B cell (primary cell): ENCODE results near the gene WWTR1. TPM values are rescaled to one million over a fixed set of nuclear protein-coding genes. Genes with fewer than 3 reads are reported as not detected.

ENCODE experiments used
- ATAC-seq: fragments of 200-7000 bp; cut with Tn5 transposase; one replicate; pipeline ENCODE4 v1.10.0; 2021; ENCODE audit warnings: low read depth, mild to moderate bottlenecking, moderate number of reproducible peaks, moderate library complexity
- CTCF ChIA-PET: fragments of 350-600 bp; sonication (Branson Sonifier 250); formaldehyde crosslinking; loops from one replicate; lab custom pipeline; 2021; ENCODE audit warnings: antibody characterized with exemption, inconsistent platforms; lab: Charles Lee
- POLR2A ChIA-PET: fragments of 350-600 bp; sonication (Branson Sonifier 250); formaldehyde crosslinking; loops from one replicate; lab custom pipeline; 2021; ENCODE audit warnings: antibody characterized with exemption; lab: Charles Lee
- DNase-seq: peaks from one replicate; pipeline ENCODE4 v3.0.0; 2013
- H2AFZ ChIP-seq: 2 replicates; pipeline ENCODE4 v1.6.1; 2012; ENCODE audit warnings: mild to moderate bottlenecking, low read depth, low read length; ENCODE audit not compliant: insufficient read depth, poor library complexity, severe bottlenecking
- H3K27ac ChIP-seq, 2 donors: 1 replicate in 1 of 2; 2 replicates in 1 of 2; pipeline ENCODE4 v1.5.1; 2012 to 2013; ENCODE audit warnings: low read length in 2 of 2, mild to moderate bottlenecking in 2 of 2, moderate library complexity in 1 of 2
- H3K27me3 ChIP-seq, 4 experiments: fragments of 200-600 bp in 1 of 4; sonication (generic) in 1 of 4; replicated peaks in 1 of 4; 1 replicate in 2 of 4; 2 replicates in 2 of 4; pipeline versions ENCODE4 v1.6.1 to v1.7.0; 2013 to 2016; ENCODE audit warnings: low read length in 3 of 4, mild to moderate bottlenecking in 2 of 4, mixed read lengths in 1 of 4, moderate library complexity in 1 of 4; ENCODE audit not compliant: insufficient read depth in 4 of 4, control insufficient read depth in 3 of 4; ENCODE audit errors: control extremely low read depth in 1 of 4
- H3K36me3 ChIP-seq, 2 experiments: replicated peaks in 1 of 2; 1 replicate in 1 of 2; 2 replicates in 1 of 2; pipeline versions ENCODE4 v1.6.1 to v1.7.1; 2013; ENCODE audit warnings: low read length in 1 of 2; ENCODE audit not compliant: insufficient read depth in 2 of 2, control insufficient read depth in 1 of 2; ENCODE audit errors: control extremely low read depth in 1 of 2, extremely low read depth in 1 of 2
- H3K4me1 ChIP-seq, 2 donors: fragments of 200-600 bp in 1 of 2; sonication (generic) in 1 of 2; 1 replicate in 1 of 2; 2 replicates in 1 of 2; pipeline versions ENCODE4 v1.5.1 to v1.6.1; 2013 to 2017; ENCODE audit warnings: low read length in 2 of 2; ENCODE audit not compliant: control insufficient read depth in 2 of 2, insufficient read depth in 2 of 2
- H3K4me2 ChIP-seq: replicated peaks from 2 replicates; pipeline ENCODE3; 2012; ENCODE audit warnings: mild to moderate bottlenecking, low read depth, low read length; ENCODE audit not compliant: poor library complexity, severe bottlenecking
- H3K4me3 ChIP-seq, 5 experiments: fragments of 200-600 bp in 1 of 5; sonication (generic) in 1 of 5; 1 replicate in 3 of 5; 2 replicates in 2 of 5; pipeline versions ENCODE4 v1.5.1 to v1.7.0; 2011 to 2016; ENCODE audit warnings: low read length in 4 of 5, mild to moderate bottlenecking in 4 of 5, low read depth in 2 of 5, control low read depth in 1 of 5, moderate library complexity in 1 of 5; ENCODE audit not compliant: insufficient read depth in 1 of 5; ENCODE audit errors: control extremely low read depth in 1 of 5, extremely low read depth in 1 of 5
- H3K79me2 ChIP-seq: fragments of 200-600 bp; sonication (generic); one replicate; pipeline ENCODE4 v1.6.0; 2016; ENCODE audit warnings: low read length; ENCODE audit not compliant: control insufficient read depth, insufficient read depth
- H3K9ac ChIP-seq: fragments of 200-600 bp; sonication (generic); 2 replicates; pipeline ENCODE4 v1.6.1; 2017; ENCODE audit warnings: mild to moderate bottlenecking, low read length, moderate library complexity
- H3K9me3 ChIP-seq, 3 donors: one replicate each; pipeline versions ENCODE4 v1.6.1 to v1.7.1; 2013; ENCODE audit warnings: low read length in 2 of 3; ENCODE audit not compliant: control insufficient read depth in 2 of 3, insufficient read depth in 1 of 3; ENCODE audit errors: control extremely low read depth in 1 of 3
- H4K20me1 ChIP-seq: 2 replicates; pipeline ENCODE4 v1.6.0; 2012; ENCODE audit warnings: mild to moderate bottlenecking, low read length; ENCODE audit not compliant: insufficient read depth, control insufficient read depth, poor library complexity, severe bottlenecking
- H3K27ac Mint-ChIP-seq: one replicate; pipeline ENCODE4 v1.8.0; 2021; ENCODE audit warnings: mixed read lengths
- H3K27me3 Mint-ChIP-seq: one replicate; pipeline ENCODE4 v1.8.0; 2021; ENCODE audit warnings: mixed read lengths
- H3K4me1 Mint-ChIP-seq: one replicate; pipeline ENCODE4 v1.8.0; 2021; ENCODE audit warnings: mixed read lengths
- H3K4me3 Mint-ChIP-seq: one replicate; pipeline ENCODE4 v1.8.0; 2021; ENCODE audit warnings: mixed read lengths
- H3K9me3 Mint-ChIP-seq: one replicate; pipeline ENCODE4 v1.8.0; 2022; ENCODE audit warnings: mixed read lengths; ENCODE audit not compliant: insufficient read depth
- EZH2 ChIP-seq: IDR thresholded peaks from 2 replicates; pipeline ENCODE4 v1.6.1; 2012; ENCODE audit warnings: borderline replicate concordance, low read depth, mild to moderate bottlenecking, moderate library complexity, low read length; ENCODE audit not compliant: insufficient read depth, poor library complexity, severe bottlenecking
- WGBS: methylation state at CpG from one replicate; pipeline ENCODE4 v1.1.5; 2013; ENCODE audit warnings: missing lambda C conversion rate; ENCODE audit not compliant: insufficient coverage; 5-methylcytosine and 5-hydroxymethylcytosine counted together
- intact Hi-C: fragments of 100-400 bp; cut with micrococcal nuclease; formaldehyde crosslinking; loops from one replicate; pipeline ENCODE4 v1.10.0; 2022
- polyA plus RNA-seq: library from polyadenylated mRNA; depleted of rRNA; stranded (reverse); fragments of >200 nt; gene quantifications from 2 replicates; pipeline ENCODE4 v1.2.3, GENCODE V29; 2012
- total RNA-seq, 2 donors: library from RNA; stranded (reverse); fragments of 120-200 nt in 1 of 2; gene quantifications; 1 replicate in 1 of 2; 2 replicates in 1 of 2; pipeline versions ENCODE4 v1.2.3 to v1.2.4, GENCODE V29; 2013 to 2022
- TF ChIP-seq, protein P1 (sequence below): fragments of 200-600 bp; IDR thresholded peaks from one replicate; pipeline ENCODE4 v1.8.0; 2022; ENCODE audit warnings: antibody characterized with exemption, mild to moderate bottlenecking

WWTR1 gene
- total and polyA plus RNA-seq, 2 donors (not counting 1 experiment from before 2014, with no cell fraction given), result 0.79 to 2.3 TPM

DNA sequence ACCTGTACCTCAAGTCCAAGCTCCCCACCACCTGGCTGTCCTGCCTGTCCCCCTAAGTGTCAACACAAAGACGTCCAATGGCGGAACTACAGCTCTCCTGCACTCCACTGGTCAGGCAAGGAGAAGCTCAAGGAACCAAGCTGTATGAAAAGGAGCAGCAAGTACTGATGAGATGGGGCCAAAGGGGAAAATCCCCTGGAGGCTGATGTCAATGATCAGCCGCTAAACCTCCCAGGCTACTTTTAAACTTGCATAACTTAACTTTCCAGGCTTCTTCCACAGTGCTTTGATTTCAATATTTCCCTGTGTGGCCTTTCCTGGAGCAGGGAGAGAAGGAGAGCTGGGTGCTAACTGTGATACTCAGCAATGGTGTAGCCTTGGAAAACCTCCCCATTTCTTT lies 148.3 kb downstream of the WWTR1 start:
- DNase-seq (no peak), ATAC-seq (no peak)
- Histone ChIP-seq H3K79me2 (no peaks in the 10 kb centered on the region), H3K9ac (no peak overlapping the region), H4K20me1 (no peaks in the 10 kb centered on the region), H3K27me3 (peaks cover 0 to 3% (median 0%) of the 10 kb centered on the region in 4 experiments), H3K4me2 (no peak overlapping the region), H3K27ac (no peak overlapping the region), H2AFZ (no peak overlapping the region), H3K9me3 (no peaks in the 10 kb centered on the region), H3K4me3 (no peak overlapping the region), H3K4me1 (peaks cover 5 to 11% of the 10 kb centered on the region in 2 donors), H3K36me3 (no peaks in the 10 kb centered on the region)
- TF ChIP-seq, protein P1, sequence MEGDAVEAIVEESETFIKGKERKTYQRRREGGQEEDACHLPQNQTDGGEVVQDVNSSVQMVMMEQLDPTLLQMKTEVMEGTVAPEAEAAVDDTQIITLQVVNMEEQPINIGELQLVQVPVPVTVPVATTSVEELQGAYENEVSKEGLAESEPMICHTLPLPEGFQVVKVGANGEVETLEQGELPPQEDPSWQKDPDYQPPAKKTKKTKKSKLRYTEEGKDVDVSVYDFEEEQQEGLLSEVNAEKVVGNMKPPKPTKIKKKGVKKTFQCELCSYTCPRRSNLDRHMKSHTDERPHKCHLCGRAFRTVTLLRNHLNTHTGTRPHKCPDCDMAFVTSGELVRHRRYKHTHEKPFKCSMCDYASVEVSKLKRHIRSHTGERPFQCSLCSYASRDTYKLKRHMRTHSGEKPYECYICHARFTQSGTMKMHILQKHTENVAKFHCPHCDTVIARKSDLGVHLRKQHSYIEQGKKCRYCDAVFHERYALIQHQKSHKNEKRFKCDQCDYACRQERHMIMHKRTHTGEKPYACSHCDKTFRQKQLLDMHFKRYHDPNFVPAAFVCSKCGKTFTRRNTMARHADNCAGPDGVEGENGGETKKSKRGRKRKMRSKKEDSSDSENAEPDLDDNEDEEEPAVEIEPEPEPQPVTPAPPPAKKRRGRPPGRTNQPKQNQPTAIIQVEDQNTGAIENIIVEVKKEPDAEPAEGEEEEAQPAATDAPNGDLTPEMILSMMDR, result no peak
- TF ChIP-seq EZH2, result no peak
- no CpG with 5 or more reads among the region's 3 CpGs for WGBS
- H3K9me3 Mint-ChIP-seq, result no peaks in the 10 kb centered on the region
- no peak overlapping the region for H3K27ac Mint-ChIP-seq
- intact Hi-C loops, result no loop called here
- peaks cover 14% of the 10 kb centered on the region for H3K4me1 Mint-ChIP-seq
- H3K4me3 Mint-ChIP-seq, result no peak overlapping the region
- CTCF ChIA-PET, result interaction anchor here (1.0 kb wide), 1 partner anchor 12 kb away, joined by 3 read pairs; no protein-coding TSS in a partner anchor
- POLR2A ChIA-PET, result no interaction called here
- peaks cover 23% of the 10 kb centered on the region for H3K27me3 Mint-ChIP-seq

DNA sequence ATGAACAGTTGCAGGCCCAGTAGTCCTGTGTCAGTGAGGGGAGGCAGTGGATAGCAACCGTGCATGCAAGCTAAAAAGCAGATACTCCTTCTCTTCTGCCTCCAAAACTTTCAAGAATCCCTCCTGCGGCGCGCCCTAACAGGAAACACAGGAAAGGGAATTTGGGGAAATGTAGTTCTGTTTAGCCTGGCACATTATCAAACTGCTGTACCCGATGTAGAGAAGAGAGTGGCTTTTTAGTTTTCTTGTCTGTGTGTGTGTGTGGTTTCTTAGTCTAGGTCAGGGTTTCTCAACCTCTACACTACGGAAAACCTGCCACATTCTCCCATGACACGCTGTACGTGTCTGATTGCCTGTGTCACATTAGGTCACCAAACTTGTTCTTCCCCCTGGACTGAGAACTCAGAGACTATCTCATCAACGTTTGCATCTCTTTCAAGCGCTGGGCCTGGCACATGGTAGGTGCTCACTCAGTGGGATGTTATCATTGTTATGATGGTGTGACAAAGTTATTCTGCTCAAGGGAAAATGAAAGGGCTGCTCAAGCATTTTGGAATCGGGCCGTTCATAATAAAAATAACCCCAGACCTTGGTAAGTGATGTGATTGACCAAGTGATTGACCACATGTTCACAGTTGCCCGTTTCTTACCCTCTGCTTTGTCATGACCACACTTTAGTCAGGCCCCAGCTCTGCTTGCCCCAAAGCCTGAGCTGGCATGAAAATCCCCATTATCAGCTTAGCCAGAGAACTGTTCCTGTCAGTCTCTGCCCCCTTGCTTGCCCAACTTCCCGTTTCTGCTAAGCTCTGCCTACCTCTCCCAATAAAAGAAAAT lies 150.1 kb downstream of the WWTR1 start:
- no peak for TF ChIP-seq EZH2
- TF ChIP-seq, protein P1, result no peak
- Histone ChIP-seq H3K27me3 (peaks cover 0 to 3% (median 0%) of the 10 kb centered on the region in 4 experiments), H4K20me1 (no peaks in the 10 kb centered on the region), H3K4me2 (peak overlapping the region; percentile 49), H3K4me3 (peak overlapping the region in 1 of 5 experiments; percentile 11), H3K36me3 (no peaks in the 10 kb centered on the region), H2AFZ (peak overlapping the region; percentile 54), H3K9ac (peak overlapping the region; percentile 9), H3K9me3 (no peaks in the 10 kb centered on the region), H3K4me1 (peaks cover 5 to 11% of the 10 kb centered on the region in 2 donors), H3K27ac (no peak overlapping the region), H3K79me2 (no peaks in the 10 kb centered on the region)
- no peaks in the 10 kb centered on the region for H3K9me3 Mint-ChIP-seq
- intact Hi-C loops, result no loop called here
- POLR2A ChIA-PET, result no interaction called here
- DNase-seq (peak; percentile 7), ATAC-seq (no peak)
- 10% methylated on average over 4 of the region's 14 CpGs for WGBS
- peaks cover 14% of the 10 kb centered on the region for H3K4me1 Mint-ChIP-seq
- peak overlapping the region; percentile 40 for H3K4me3 Mint-ChIP-seq
- H3K27ac Mint-ChIP-seq, result no peak overlapping the region
- CTCF ChIA-PET, result interaction anchor here (1.0 kb wide), 1 partner anchor 12 kb away, joined by 3 read pairs; no protein-coding TSS in a partner anchor
- H3K27me3 Mint-ChIP-seq, result peaks cover 26% of the 10 kb centered on the region
